ENCODE measurements around the gene CRYGN. TPM values are rescaled to one million over a fixed set of nuclear protein-coding genes. Genes with fewer than 3 reads are reported as not detected.

CRYGN gene
- total and polyA plus RNA-seq, 2 of the 13 experiments (the other 11 are each of a cell fraction or from before 2014, with no cell fraction given) = 0.11 TPM; not detected in 1

GRCh38 chr7:151380199-151381097 is 59.5 kb downstream of the CRYGN start (continued):
- TF ChIP-seq, protein P1, sequence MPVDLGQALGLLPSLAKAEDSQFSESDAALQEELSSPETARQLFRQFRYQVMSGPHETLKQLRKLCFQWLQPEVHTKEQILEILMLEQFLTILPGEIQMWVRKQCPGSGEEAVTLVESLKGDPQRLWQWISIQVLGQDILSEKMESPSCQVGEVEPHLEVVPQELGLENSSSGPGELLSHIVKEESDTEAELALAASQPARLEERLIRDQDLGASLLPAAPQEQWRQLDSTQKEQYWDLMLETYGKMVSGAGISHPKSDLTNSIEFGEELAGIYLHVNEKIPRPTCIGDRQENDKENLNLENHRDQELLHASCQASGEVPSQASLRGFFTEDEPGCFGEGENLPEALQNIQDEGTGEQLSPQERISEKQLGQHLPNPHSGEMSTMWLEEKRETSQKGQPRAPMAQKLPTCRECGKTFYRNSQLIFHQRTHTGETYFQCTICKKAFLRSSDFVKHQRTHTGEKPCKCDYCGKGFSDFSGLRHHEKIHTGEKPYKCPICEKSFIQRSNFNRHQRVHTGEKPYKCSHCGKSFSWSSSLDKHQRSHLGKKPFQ (CRISPR knock-in tag; IDR thresholded peaks at IDR 0.05; ENCODE audit: insufficient replicate concordance) = no peak
- TF ChIP-seq HNRNPLL (IDR thresholded peaks at IDR 0.05; ENCODE audit: low read depth, low read length, poor library complexity, severe bottlenecking) = no peak
- TF ChIP-seq ZFYVE20 (CRISPR knock-in tag; IDR thresholded peaks at IDR 0.05; ENCODE audit: borderline replicate concordance, low read depth) = no peak
- TF ChIP-seq ZFAT (CRISPR knock-in tag; conservative IDR thresholded peaks at IDR 0.05) = no peak
- TF ChIP-seq ZNF614 (CRISPR knock-in tag; IDR thresholded peaks at IDR 0.05; ENCODE audit: borderline replicate concordance) = no peak
- TF ChIP-seq NFE2 (CRISPR knock-in tag; IDR thresholded peaks at IDR 0.05) = no peak
- TF ChIP-seq, protein P2, sequence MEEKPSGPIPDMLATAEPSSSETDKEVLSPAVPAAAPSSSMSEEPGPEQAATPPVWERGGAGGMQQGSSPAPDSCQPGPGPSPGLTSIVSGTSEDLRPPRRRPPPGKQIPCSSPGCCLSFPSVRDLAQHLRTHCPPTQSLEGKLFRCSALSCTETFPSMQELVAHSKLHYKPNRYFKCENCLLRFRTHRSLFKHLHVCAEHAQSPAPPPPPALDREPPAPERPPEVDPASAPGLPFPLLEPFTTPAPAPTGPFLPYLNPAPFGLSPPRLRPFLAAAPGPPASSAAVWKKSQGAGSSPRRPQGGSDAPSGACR (CRISPR knock-in tag; IDR thresholded peaks at IDR 0.05) = no peak
- TF ChIP-seq, protein P3, sequence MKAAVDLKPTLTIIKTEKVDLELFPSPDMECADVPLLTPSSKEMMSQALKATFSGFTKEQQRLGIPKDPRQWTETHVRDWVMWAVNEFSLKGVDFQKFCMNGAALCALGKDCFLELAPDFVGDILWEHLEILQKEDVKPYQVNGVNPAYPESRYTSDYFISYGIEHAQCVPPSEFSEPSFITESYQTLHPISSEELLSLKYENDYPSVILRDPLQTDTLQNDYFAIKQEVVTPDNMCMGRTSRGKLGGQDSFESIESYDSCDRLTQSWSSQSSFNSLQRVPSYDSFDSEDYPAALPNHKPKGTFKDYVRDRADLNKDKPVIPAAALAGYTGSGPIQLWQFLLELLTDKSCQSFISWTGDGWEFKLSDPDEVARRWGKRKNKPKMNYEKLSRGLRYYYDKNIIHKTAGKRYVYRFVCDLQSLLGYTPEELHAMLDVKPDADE (CRISPR knock-in tag; IDR thresholded peaks at IDR 0.05) = no peak
